ENCODE results near the gene CSH1. TPM values are rescaled to one million over a fixed set of nuclear protein-coding genes. Genes with fewer than 3 reads are reported as not detected.
"Not testable (repeated sequence)": the region's sequence is repeated elsewhere in the genome, so short reads cannot be mapped to it uniquely, and the experiment has no call there.

CSH1 gene
- total RNA-seq (ENCODE audit: low replicate concordance) = not detected in 2 replicates

- H3K4me3 ChIP-seq (ENCODE audit: low read depth, low read length); DNase-seq (ENCODE audit: low read depth): not testable (repeated sequence)
Observed at GRCh38 chr17:63896524-63897354, at the start of gene CSH1. TSS of gene CSH1 (minus strand) at chr17:63896574. CDS start at chr17:63896511, 63 bp downstream.

GRCh38 chr17:63945784-63946439 is 49.5 kb upstream of the CSH1 start:
- TF ChIP-seq CTCF (IDR thresholded peaks at IDR 0.05; ENCODE audit: insufficient read depth, low read length) = no peak
- no peak overlapping the region for H3K4me3 ChIP-seq (ENCODE audit: low read depth, low read length)
- DNase-seq (ENCODE audit: low read depth) = no peak

GRCh38 chr17:63944736-63945499 is 48.5 kb upstream of the CSH1 start:
- no peak for TF ChIP-seq CTCF (IDR thresholded peaks at IDR 0.05; ENCODE audit: insufficient read depth, low read length)
- no peak overlapping the region for H3K4me3 ChIP-seq (ENCODE audit: low read depth, low read length)
- DNase-seq (ENCODE audit: low read depth) = no peak

- no peak for TF ChIP-seq CTCF (IDR thresholded peaks at IDR 0.05; ENCODE audit: insufficient read depth, low read length)
- no peak overlapping the region for H3K4me3 ChIP-seq (ENCODE audit: low read depth, low read length)
- DNase-seq (ENCODE audit: low read depth) = no peak
Observed at GRCh38 chr17:63943745-63944144, 47.4 kb upstream of the CSH1 start.

GRCh38 chr17:63942309-63942985 is 46.1 kb upstream of the CSH1 start:
- TF ChIP-seq CTCF (IDR thresholded peaks at IDR 0.05; ENCODE audit: insufficient read depth, low read length) = no peak
- no peak for DNase-seq (ENCODE audit: low read depth)
- no peak overlapping the region for H3K4me3 ChIP-seq (ENCODE audit: low read depth, low read length)

GRCh38 chr17:63941751-63942150 is 45.4 kb upstream of the CSH1 start:
- H3K4me3 ChIP-seq (ENCODE audit: low read depth, low read length) = no peak overlapping the region
- TF ChIP-seq CTCF (IDR thresholded peaks at IDR 0.05; ENCODE audit: insufficient read depth, low read length) = no peak
- no peak for DNase-seq (ENCODE audit: low read depth)
